HG03135 (cell line): Measurements from ENCODE around the gene KLHL15.
A peak's percentile ranks its signal among the peaks of the same experiment; 100 is the strongest.
"Not testable (repeated sequence)": the region's sequence is repeated elsewhere in the genome, so short reads cannot be mapped to it uniquely, and the experiment has no call there.

Source experiments
- ATAC-seq: cut with Tn5 transposase; IDR thresholded peaks from one replicate; pipeline ENCODE4 v1.9.1; 2021; ENCODE audit warnings: mild to moderate bottlenecking, moderate library complexity; ENCODE audit not compliant: unreplicated experiment

The KLHL15 gene

GRCh38 chrX:24027086-24027485 is at the start of gene KLHL15:
KLHL15 (minus strand) TSS chrX:24027186; CDS start chrX:24006693, 20,493 bp downstream.
- ATAC-seq: no peak

GRCh38 chrX:24069877-24070276 is 42.9 kb upstream of the KLHL15 start:
- no peak for ATAC-seq

- no peak for ATAC-seq
Measured at GRCh38 chrX:24063488-24063887, 36.5 kb upstream of the KLHL15 start.

- ATAC-seq: peak; percentile 7
Measured at GRCh38 chrX:24055043-24055356, 28.0 kb upstream of the KLHL15 start.

- ATAC-seq: peak; percentile 96
Measured at GRCh38 chrX:24054182-24055042, 27.4 kb upstream of the KLHL15 start, which contains the start of gene EIF2S3. EIF2S3 (plus strand) TSS chrX:24054956; CDS start chrX:24054969, 13 bp downstream.

- ATAC-seq: not testable (repeated sequence)
Measured at GRCh38 chrX:24050522-24051318, 23.7 kb upstream of the KLHL15 start.

- not testable (repeated sequence) for ATAC-seq
Measured at GRCh38 chrX:24049643-24050042, 22.7 kb upstream of the KLHL15 start.

- not testable (repeated sequence) for ATAC-seq
Measured at GRCh38 chrX:24046060-24046459, 19.1 kb upstream of the KLHL15 start.

- ATAC-seq: no peak
Measured at GRCh38 chrX:24037729-24038128, 10.7 kb upstream of the KLHL15 start.

GRCh38 chrX:24034485-24034884 is 7.5 kb upstream of the KLHL15 start:
- ATAC-seq: no peak

GRCh38 chrX:24030597-24030996 is 3.6 kb upstream of the KLHL15 start:
- no peak for ATAC-seq

GRCh38 chrX:24027985-24028384 is 999 bp upstream of the KLHL15 start:
- no peak for ATAC-seq

- no peak for ATAC-seq
Measured at GRCh38 chrX:24026432-24026831, 554 bp downstream of the KLHL15 start.

GRCh38 chrX:24025741-24026403 is 1.1 kb downstream of the KLHL15 start:
- peak; percentile 29 for ATAC-seq

GRCh38 chrX:24024819-24025740 is 1.9 kb downstream of the KLHL15 start:
- peak; percentile 86 for ATAC-seq

GRCh38 chrX:24023972-24024669 is 2.9 kb downstream of the KLHL15 start:
- no peak for ATAC-seq

- no peak for ATAC-seq
Measured at GRCh38 chrX:24023544-24023943, 3.4 kb downstream of the KLHL15 start.

GRCh38 chrX:24020306-24020876 is 6.6 kb downstream of the KLHL15 start:
- no peak for ATAC-seq

GRCh38 chrX:24019448-24019847 is 7.5 kb downstream of the KLHL15 start:
- ATAC-seq: no peak
